ENCODE measurements around the gene WDR87. TPM values are rescaled to one million over a fixed set of nuclear protein-coding genes. Genes with fewer than 3 reads are reported as not detected.

The WDR87 gene
- total and polyA plus RNA-seq, 10 of the 15 experiments (the other 5 are each of a cell fraction or from before 2014, with no cell fraction given), result not detected

- H3K4me3 ChIP-seq, result peak overlapping the region; percentile 53; the same call in 1 of the 2 replicates
- ChIA-PET CTCF (interaction anchor here (0.9 to 2.3 kb wide), 4 partner anchors 10 to 122 kb away, joined by 3 to 8 read pairs (median 4); no protein-coding TSS in a partner anchor), POLR2A (interaction anchor here (1.0 to 4.3 kb wide), 7 partner anchors 9 to 122 kb away, joined by 3 to 46 read pairs (median 3); no protein-coding TSS in a partner anchor), SMC1A (ENCODE audit: uncharacterized antibody, unreplicated experiment) (interaction anchor here (1.0 to 8.0 kb wide), 8 partner anchors 8 to 78 kb away, joined by 3 to 57 read pairs (median 11); partner anchors contain the start of genes SIPA1L3 and WDR87), RAD21 (ENCODE audit: unreplicated experiment) (interaction anchor here (0.6 to 3.8 kb wide), 6 partner anchors 8 to 119 kb away, joined by 3 to 27 read pairs (median 12); partner anchors contain the start of genes SIPA1L3 and WDR87)
- peak overlapping the region; percentile 45 for H3K9ac ChIP-seq (ENCODE audit: control insufficient read depth, insufficient read depth, low read length)
- H3K27ac ChIP-seq (ENCODE audit: control insufficient read depth, insufficient read depth), result peak overlapping the region; percentile 93
- in situ Hi-C loops (cut with MboI), result no loop called here
- H3K9me3 ChIP-seq (replicated peaks; ENCODE audit: control insufficient read depth, insufficient read depth, low read length), result no peaks in the 10 kb centered on the region; the same call in 2 of the 3 replicates
- H3K4me2 ChIP-seq (ENCODE audit: control insufficient read depth, insufficient read depth), result peak overlapping the region; percentile 97
- ATAC-seq (peak; percentile 7; the same call in 1 of the 3 replicates), FAIRE-seq (no peak), DNase-seq (ENCODE audit: low read depth, low spot score) (no peak)
- H3K79me2 ChIP-seq (ENCODE audit: control insufficient read depth, insufficient read depth, low read length), result peaks cover 86% of the 10 kb centered on the region
- intact Hi-C loops (cut with micrococcal nuclease; ENCODE audit: unreplicated experiment), result loop anchor here (5.0 kb wide), 1 partner anchor 51 kb away; no protein-coding TSS in a partner anchor
- no peaks in the 10 kb centered on the region for H3K27me3 ChIP-seq (replicated peaks in 1 of 2; ENCODE audit: control insufficient read depth in 2 of 2, insufficient read depth in 2 of 2, low read length in 1 of 2)
- 64% methylated on average over 5 of the region's 5 CpGs for WGBS (ENCODE audit: insufficient coverage, insufficient replicate concordance, low lambda C conversion rate, missing lambda C conversion rate)
- TF ChIP-seq NBN (IDR thresholded peaks at IDR 0.05) (no peak), TAF1 (IDR thresholded peaks at IDR 0.05; ENCODE audit: borderline replicate concordance, low read depth, low read length) (no peak), USF1 (IDR thresholded peaks at IDR 0.05; ENCODE audit: borderline replicate concordance, extremely low read length, insufficient read depth, low read depth, low read length) (no peak), PAX5 (IDR thresholded peaks at IDR 0.05; ENCODE audit: borderline replicate concordance, low read depth, low read length) (no peak), NFIC (IDR thresholded peaks at IDR 0.05; ENCODE audit: low read depth, low read length) (no peak), HSF1 (IDR thresholded peaks at IDR 0.05; ENCODE audit: low read depth, low read length) (no peak), TARDBP (IDR thresholded peaks at IDR 0.05; ENCODE audit: borderline replicate concordance) (no peak)
- TF ChIP-seq, protein P1, sequence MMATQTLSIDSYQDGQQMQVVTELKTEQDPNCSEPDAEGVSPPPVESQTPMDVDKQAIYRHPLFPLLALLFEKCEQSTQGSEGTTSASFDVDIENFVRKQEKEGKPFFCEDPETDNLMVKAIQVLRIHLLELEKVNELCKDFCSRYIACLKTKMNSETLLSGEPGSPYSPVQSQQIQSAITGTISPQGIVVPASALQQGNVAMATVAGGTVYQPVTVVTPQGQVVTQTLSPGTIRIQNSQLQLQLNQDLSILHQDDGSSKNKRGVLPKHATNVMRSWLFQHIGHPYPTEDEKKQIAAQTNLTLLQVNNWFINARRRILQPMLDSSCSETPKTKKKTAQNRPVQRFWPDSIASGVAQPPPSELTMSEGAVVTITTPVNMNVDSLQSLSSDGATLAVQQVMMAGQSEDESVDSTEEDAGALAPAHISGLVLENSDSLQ (IDR thresholded peaks at IDR 0.05), result peak; percentile 80
- TF ChIP-seq, protein P2, sequence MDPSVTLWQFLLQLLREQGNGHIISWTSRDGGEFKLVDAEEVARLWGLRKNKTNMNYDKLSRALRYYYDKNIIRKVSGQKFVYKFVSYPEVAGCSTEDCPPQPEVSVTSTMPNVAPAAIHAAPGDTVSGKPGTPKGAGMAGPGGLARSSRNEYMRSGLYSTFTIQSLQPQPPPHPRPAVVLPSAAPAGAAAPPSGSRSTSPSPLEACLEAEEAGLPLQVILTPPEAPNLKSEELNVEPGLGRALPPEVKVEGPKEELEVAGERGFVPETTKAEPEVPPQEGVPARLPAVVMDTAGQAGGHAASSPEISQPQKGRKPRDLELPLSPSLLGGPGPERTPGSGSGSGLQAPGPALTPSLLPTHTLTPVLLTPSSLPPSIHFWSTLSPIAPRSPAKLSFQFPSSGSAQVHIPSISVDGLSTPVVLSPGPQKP (IDR thresholded peaks at IDR 0.05; ENCODE audit: low read depth, low read length), result no peak
- H2AFZ ChIP-seq (ENCODE audit: control insufficient read depth, low read depth, low read length), result no peak overlapping the region
- BruUV-seq (replicated peaks), result no TSS peak
- H3K4me1 ChIP-seq (ENCODE audit: control insufficient read depth, insufficient read depth, low read length), result peaks cover 66% of the 10 kb centered on the region
- peaks cover 4 to 6% of the 10 kb centered on the region in 2 experiments for H3K36me3 ChIP-seq (ENCODE audit: control insufficient read depth in 2 of 2, insufficient read depth in 2 of 2, low read length in 1 of 2)
- no peaks in the 10 kb centered on the region for H4K20me1 ChIP-seq (ENCODE audit: control insufficient read depth, insufficient read depth)
Observed at GRCh38 chr19:37926711-37927110, 20.3 kb upstream of the WDR87 start.
